Nephron (organoid): ENCODE data around the gene WNT1.

Source experiments
- H3K27ac Mint-ChIP-seq, 3 experiments: 2 replicates each; pipeline ENCODE4 v1.8.0; 2020; ENCODE audit warnings: mixed read lengths in 3 of 3, mild to moderate bottlenecking in 2 of 3, moderate library complexity in 1 of 3
- H3K27me3 Mint-ChIP-seq: 2 replicates; pipeline ENCODE4 v1.8.0; 2021; ENCODE audit warnings: low read depth, mild to moderate bottlenecking, moderate library complexity, mixed read lengths
- H3K36me3 Mint-ChIP-seq: 2 replicates; pipeline ENCODE4 v1.8.0; 2020; ENCODE audit warnings: low read depth, mixed read lengths
- H3K4me1 Mint-ChIP-seq: 2 replicates; pipeline ENCODE4 v1.8.0; 2020; ENCODE audit warnings: mixed read lengths
- H3K4me3 Mint-ChIP-seq, 3 experiments: 2 replicates each; pipeline ENCODE4 v1.8.0; 2020; ENCODE audit warnings: mild to moderate bottlenecking in 3 of 3, mixed read lengths in 3 of 3, moderate library complexity in 2 of 3
- H3K9me3 Mint-ChIP-seq: 2 replicates; pipeline ENCODE4 v1.8.0; 2020; ENCODE audit warnings: mixed read lengths
- CTCF ChIP-seq, 3 experiments: fragments of 200-600 bp; sonication (generic); IDR thresholded peaks; one replicate each; pipeline ENCODE4 v1.5.0; 2021; ENCODE audit warnings: antibody characterized with exemption in 3 of 3; ENCODE audit not compliant: unreplicated experiment in 3 of 3

The WNT1 gene

DNA sequence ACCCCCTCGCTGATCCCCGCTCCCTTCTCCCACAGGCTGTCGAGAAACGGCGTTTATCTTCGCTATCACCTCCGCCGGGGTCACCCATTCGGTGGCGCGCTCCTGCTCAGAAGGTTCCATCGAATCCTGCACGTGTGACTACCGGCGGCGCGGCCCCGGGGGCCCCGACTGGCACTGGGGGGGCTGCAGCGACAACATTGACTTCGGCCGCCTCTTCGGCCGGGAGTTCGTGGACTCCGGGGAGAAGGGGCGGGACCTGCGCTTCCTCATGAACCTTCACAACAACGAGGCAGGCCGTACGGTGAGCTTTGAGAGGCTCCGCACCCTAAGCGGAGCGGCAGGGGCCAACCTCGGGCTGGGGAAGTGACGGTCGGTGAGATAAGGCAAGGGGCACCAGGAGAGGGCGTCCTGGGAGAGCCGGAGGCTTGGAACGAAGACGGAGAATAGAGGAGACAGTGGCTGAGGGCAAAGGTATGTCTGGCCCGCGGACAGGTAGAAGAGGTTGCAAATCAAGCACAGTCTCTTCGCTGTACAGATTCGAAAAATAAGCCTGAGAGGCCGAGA, 2.3 kb downstream of the WNT1 start:
- Mint-ChIP-seq H3K9me3 (no peaks in the 10 kb centered on the region), H3K4me3 (peak overlapping the region; percentile 74 to 80 (median 78))

DNA sequence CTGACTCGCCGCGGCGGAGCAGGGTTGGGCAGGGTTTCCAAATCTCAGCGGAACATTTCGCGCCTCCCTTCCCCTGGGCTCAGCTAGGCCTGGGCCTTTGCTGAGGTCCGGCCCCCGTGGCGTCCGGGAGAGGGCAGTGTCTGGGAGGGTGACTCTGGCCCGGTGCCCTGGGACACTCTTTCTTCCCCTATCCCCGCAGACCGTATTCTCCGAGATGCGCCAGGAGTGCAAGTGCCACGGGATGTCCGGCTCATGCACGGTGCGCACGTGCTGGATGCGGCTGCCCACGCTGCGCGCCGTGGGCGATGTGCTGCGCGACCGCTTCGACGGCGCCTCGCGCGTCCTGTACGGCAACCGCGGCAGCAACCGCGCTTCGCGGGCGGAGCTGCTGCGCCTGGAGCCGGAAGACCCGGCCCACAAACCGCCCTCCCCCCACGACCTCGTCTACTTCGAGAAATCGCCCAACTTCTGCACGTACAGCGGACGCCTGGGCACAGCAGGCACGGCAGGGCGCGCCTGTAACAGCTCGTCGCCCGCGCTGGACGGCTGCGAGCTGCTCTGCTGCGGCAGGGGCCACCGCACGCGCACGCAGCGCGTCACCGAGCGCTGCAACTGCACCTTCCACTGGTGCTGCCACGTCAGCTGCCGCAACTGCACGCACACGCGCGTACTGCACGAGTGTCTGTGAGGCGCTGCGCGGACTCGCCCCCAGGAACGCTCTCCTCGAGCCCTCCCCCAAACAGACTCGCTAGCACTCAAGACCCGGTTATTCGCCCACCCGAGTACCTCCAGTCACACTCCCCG, 3.0 kb downstream of the WNT1 start:
- no peak overlapping the region for H3K27ac Mint-ChIP-seq
- peak overlapping the region; percentile 68 to 78 (median 73) for H3K4me3 Mint-ChIP-seq
- H3K27me3 Mint-ChIP-seq, result peaks cover 100% of the 10 kb centered on the region
- H3K36me3 Mint-ChIP-seq, result peaks cover 6% of the 10 kb centered on the region
- H3K4me1 Mint-ChIP-seq, result peaks cover 70% of the 10 kb centered on the region
- no peaks in the 10 kb centered on the region for H3K9me3 Mint-ChIP-seq
- TF ChIP-seq CTCF (IDR thresholded peaks at IDR 0.05; ENCODE audit: unreplicated experiment in 3 of 3), result peak in 2 of 3 experiments; percentile 9 to 26

More for the DNA sequence above, 2.3 kb downstream of the WNT1 start:
- H3K27ac Mint-ChIP-seq, result no peak overlapping the region
- peaks cover 64% of the 10 kb centered on the region for H3K4me1 Mint-ChIP-seq
- peaks cover 100% of the 10 kb centered on the region for H3K27me3 Mint-ChIP-seq
- TF ChIP-seq CTCF (IDR thresholded peaks at IDR 0.05; ENCODE audit: unreplicated experiment in 3 of 3), result no peak
- peaks cover 6% of the 10 kb centered on the region for H3K36me3 Mint-ChIP-seq

- Mint-ChIP-seq H3K9me3 (no peaks in the 10 kb centered on the region), H3K27me3 (peaks cover 98% of the 10 kb centered on the region), H3K27ac (no peak overlapping the region), H3K4me1 (peaks cover 71% of the 10 kb centered on the region), H3K4me3 (peak overlapping the region; percentile 19 to 78 (median 64)), H3K36me3 (peaks cover 6% of the 10 kb centered on the region)
- TF ChIP-seq CTCF (IDR thresholded peaks at IDR 0.05; ENCODE audit: unreplicated experiment in 3 of 3), result no peak
Measured at GRCh38 chr12:48981757-48982157, 3.6 kb downstream of the WNT1 start.

- H3K4me3 Mint-ChIP-seq, result peak overlapping the region; percentile 19 to 78 (median 64)
- no peak for TF ChIP-seq CTCF (IDR thresholded peaks at IDR 0.05; ENCODE audit: unreplicated experiment in 3 of 3)
- H3K36me3 Mint-ChIP-seq, result peaks cover 2% of the 10 kb centered on the region
- H3K9me3 Mint-ChIP-seq, result no peaks in the 10 kb centered on the region
- H3K27ac Mint-ChIP-seq, result no peak overlapping the region
- H3K27me3 Mint-ChIP-seq, result peaks cover 98% of the 10 kb centered on the region
- H3K4me1 Mint-ChIP-seq, result peaks cover 65% of the 10 kb centered on the region
Measured at GRCh38 chr12:48982397-48983080, 4.4 kb downstream of the WNT1 start.

GRCh38 chr12:48985475-48985897, 7.4 kb downstream of the WNT1 start:
- Mint-ChIP-seq H3K9me3 (no peaks in the 10 kb centered on the region), H3K27ac (no peak overlapping the region), H3K27me3 (peaks cover 98% of the 10 kb centered on the region), H3K36me3 (no peaks in the 10 kb centered on the region), H3K4me1 (peaks cover 47% of the 10 kb centered on the region), H3K4me3 (no peak overlapping the region)
- TF ChIP-seq CTCF (IDR thresholded peaks at IDR 0.05; ENCODE audit: unreplicated experiment in 3 of 3), result no peak
